Measurements from ENCODE around the gene COG8. TPM values are rescaled to one million over a fixed set of nuclear protein-coding genes. Genes with fewer than 3 reads are reported as not detected.
A peak's percentile ranks its signal among the peaks of the same experiment; 100 is the strongest.

Gene COG8
- total RNA-seq, 1 experiment from 2014 or later, result 74.8 TPM

DNA sequence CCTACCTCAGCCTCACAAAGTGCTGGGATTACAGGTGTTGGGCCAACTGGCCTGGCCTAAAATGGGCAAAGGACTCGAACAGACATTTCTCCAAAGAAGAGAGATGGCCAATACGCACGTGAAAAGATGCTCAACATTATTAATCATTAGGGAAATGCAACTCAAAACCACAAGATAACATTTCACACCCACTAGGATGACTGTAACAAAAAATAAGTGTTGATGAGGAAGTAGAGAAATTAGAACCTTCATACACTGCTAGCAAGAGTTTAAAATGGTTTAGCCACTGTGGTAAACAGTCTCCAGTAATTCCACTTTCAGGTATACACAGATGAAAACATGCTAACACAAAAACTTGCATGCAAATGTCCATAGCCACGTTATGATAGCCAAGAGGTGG lies 6.6 kb upstream of the COG8 start:
- no peak for DNase-seq (ENCODE audit: low spot score)

- DNase-seq (ENCODE audit: low spot score), result no peak
Observed at GRCh38 chr16:69344171-69344570, 4.8 kb upstream of the COG8 start.

DNA sequence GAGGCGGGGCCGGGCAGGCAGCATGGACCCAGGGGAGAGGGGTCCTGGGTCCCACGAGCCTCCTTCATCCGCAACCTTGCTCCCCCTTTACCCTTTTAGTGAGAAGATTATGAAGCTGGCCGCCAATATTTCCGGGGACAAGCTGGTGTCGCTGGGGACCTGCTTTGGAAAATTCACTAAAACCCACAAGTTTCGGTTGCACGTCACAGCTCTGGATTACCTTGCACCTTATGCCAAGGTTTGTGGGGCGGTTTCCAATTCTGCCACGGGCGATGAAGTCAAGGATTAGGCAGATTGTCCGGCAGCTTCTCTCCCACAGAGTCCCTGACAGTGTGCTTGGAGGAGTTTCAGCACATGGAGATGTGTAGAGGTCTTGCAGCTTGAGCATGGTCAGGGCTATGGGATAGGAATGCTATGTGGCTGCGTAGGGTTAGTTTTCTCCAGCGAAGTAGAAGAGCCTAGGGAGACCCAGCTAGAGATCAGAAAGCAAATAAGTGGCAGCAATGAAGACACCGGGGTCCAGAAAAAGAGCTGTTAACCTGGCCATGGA lies 806 bp upstream of the COG8 start:
- DNase-seq (ENCODE audit: low spot score), result no peak

GRCh38 chr16:69338557-69339288 lies 641 bp downstream of the COG8 start:
- DNase-seq (ENCODE audit: low spot score), result no peak

DNA sequence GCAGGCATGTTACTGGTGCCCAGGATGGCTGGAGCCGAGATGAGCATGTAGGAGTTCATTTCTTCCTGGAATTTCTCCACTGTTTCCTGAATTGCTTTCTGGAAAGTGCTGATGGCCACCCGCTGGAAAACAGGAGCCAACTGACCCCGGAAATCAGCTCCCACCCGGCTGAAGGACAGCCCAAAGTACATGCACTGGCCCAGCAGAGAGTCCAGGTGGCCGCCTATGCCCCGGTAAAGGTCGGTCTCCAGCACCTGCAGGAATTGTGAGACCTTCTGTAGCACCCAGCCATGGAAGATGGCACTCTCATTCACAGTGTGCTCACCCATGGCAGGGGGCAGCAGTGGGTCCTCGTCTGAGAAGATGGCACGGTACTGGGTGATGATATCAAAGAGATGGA lies 4.7 kb downstream of the COG8 start:
- no peak for DNase-seq (ENCODE audit: low spot score)

GRCh38 chr16:69330286-69331109 lies 8.9 kb downstream of the COG8 start, which contains the start of gene PDF:
Gene PDF, minus strand, starts transcription at chr16:69330588. Its CDS starts 18 bp downstream, at chr16:69330570.
- peak; percentile 92 for DNase-seq (ENCODE audit: low spot score)

DNA sequence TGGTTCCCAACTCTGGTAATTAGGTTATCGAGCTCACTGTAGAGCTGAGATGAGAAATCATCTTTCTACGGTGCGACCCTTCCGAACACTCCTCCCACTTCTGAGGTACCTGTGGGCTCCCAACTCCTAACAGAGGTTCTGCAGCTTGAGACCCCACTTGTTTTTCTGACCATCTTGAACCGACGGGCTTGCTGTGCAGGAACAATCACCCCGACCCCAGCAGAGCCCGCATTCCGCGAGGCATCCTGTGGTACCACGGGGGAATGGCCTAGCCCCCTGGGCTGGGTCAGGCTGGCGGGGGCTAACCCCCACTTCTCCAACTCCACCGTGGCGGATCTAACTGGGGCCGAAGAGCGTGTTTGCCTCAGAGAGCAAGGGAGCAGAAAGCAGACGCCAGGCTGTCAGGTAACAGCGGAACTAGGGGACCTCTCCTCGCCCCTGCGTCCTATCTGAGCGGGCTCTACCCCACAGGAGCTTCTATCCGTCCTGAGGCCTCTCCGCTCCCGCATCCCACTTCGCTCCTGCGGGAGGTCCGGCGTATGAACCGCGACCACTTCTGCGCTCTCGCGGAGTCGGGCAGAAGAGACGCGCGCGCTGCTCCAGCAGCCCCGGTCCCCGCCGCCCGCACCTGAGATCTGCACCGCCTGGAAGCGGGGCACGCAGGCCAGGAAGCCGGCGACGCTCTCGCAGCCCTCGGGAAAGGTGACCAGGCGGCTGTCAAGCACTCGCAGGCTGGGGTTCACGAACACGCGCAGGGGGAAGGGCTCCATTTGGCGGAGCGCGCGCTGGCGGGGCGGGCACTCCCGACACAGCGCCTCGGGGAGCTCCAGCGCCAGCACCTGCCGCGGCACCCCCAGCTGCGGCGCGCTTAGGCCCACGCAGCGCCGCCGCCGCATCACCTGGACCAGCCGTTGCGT lies 9.7 kb downstream of the COG8 start:
- DNase-seq (ENCODE audit: low spot score), result no peak

DNA sequence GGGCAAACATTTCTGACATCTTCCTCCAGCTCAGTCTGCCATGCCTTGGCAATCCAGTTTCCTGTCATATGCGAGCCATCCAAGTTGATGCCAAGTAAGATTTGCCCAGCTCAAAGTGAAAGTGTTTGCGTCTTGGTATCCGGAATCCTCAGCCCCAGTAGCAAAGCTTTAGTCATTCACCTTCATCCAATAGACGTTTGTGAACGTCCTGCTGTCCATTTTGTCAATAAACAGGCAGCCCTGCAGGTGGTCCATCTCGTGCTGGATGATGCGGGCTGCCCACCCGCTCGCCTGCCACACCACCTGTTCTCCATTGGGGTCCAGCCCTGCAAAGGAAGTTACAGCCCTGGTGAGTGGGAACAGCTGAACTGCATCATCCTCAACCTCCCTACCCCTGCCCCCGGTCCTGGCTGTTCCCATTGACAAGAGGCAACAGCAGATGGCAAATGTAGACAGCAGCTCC lies 10.5 kb downstream of the COG8 start:
- DNase-seq (ENCODE audit: low spot score), result peak; percentile 55

- no peak for DNase-seq (ENCODE audit: low spot score)
Observed at GRCh38 chr16:69327585-69328310, 11.6 kb downstream of the COG8 start.

GRCh38 chr16:69326172-69326873 lies 13.0 kb downstream of the COG8 start:
- DNase-seq (ENCODE audit: low spot score), result no peak

DNA sequence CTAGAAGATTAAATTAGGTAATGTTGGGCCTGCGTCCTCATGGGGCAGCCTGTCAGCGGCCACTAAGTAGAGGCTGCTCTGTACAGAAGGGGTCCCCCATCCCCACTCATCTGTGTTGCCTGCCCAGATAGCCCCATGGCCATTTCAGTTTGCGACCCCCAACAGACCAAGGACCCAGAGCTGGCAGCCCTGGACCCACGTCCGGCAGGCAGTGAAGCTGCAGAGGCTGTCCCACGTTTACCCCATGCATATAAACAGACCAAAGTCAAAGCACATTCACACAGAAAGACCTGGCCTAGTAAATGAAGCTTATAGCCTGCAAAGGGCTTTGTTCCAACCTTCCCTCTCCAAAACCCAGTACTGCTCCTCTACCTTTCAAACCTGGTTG lies 13.6 kb downstream of the COG8 start:
- no peak for DNase-seq (ENCODE audit: low spot score)

GRCh38 chr16:69324585-69325253 lies 14.6 kb downstream of the COG8 start:
- DNase-seq (ENCODE audit: low spot score), result no peak

- DNase-seq (ENCODE audit: low spot score), result no peak
Observed at GRCh38 chr16:69324013-69324531, 15.3 kb downstream of the COG8 start.

- DNase-seq (ENCODE audit: low spot score), result no peak
Observed at GRCh38 chr16:69323415-69323814, 15.9 kb downstream of the COG8 start.

DNA sequence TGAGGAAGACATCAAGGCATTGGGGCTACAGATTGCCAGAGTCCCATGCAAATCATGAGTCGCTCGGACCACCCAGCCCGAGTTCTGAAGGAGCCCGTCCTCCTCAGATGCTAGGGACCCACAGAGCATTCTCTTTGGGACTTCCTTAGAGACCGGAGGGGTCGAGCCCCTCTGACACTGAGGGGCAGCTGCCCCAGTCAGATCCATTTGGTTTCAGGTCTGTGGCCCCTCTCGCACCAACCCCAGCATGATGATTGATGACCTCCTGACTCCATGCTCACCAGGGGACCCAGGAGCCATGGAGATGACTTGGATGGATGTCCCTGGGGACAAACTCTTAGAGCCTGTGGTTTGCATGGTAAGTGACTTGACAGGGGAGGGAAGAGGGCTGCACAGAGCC lies 17.0 kb downstream of the COG8 start:
- no peak for DNase-seq (ENCODE audit: low spot score)

DNA sequence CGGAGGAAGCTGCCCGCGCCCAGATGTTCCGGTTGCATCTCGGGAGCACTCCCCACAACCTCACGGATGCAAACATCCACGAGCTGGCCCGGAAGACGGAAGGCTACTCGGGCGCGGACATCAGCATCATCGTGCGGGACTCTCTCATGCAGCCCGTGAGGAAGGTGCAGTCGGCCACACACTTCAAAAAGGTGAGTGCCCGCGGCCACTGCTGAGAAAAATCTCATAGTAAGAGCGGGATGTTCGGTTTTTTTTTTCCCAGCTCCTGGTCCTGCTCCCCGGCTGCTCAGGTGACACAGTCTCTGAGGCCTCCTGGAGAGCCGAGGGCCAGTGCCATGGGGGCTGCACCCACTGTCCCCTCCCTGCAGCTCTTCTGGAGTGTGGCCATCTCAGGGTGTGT lies 18.3 kb downstream of the COG8 start:
- no peak for DNase-seq (ENCODE audit: low spot score)

DNA sequence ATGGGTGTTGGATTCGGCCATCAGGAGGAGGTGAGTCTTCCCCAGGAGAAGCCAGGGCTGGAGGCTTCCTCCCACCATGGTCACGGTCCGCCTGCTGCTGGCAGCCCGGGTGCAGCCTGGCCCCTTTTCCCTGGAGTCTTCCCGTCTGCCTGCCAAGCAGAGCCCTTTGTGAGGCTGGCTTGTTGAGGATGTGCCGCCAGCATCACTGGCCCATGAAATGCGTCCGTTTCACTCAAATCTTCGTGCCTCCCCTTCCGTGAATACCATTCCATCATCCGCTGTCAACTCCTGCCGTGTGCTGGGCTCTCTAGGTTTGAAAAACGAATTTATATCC lies 18.7 kb downstream of the COG8 start:
- DNase-seq (ENCODE audit: low spot score), result no peak

- no peak for DNase-seq (ENCODE audit: low spot score)
Observed at GRCh38 chr16:69319826-69320739, 19.3 kb downstream of the COG8 start.

DNA sequence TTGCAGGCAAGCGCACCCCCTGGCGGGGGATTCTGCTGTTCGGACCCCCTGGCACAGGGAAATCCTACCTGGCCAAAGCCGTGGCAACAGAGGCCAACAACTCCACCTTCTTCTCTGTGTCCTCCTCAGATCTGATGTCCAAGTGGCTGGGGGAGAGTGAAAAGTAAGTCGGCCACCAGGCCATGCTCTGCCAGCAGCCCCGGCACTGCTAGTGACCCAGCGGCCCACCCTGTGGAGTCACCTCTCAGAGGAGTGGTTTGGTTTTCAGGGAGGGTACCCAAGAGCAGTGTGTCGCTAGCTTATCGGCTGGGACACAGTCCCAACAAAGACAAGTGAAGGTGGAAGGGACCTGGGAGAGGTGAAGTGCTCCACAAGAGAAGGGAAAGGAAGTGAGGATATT lies 20.0 kb downstream of the COG8 start:
- DNase-seq (ENCODE audit: low spot score), result no peak

Data from A172 (cell line).